HG03575 (cell line): ENCODE results near the gene CPEB3.

ENCODE experiments used
- ATAC-seq: cut with Tn5 transposase; IDR thresholded peaks from one replicate; pipeline ENCODE4 v1.9.1; 2021; ENCODE audit not compliant: unreplicated experiment, insufficient number of reproducible peaks, low FRiP score; ENCODE audit errors: extremely low read depth

Gene CPEB3

DNA sequence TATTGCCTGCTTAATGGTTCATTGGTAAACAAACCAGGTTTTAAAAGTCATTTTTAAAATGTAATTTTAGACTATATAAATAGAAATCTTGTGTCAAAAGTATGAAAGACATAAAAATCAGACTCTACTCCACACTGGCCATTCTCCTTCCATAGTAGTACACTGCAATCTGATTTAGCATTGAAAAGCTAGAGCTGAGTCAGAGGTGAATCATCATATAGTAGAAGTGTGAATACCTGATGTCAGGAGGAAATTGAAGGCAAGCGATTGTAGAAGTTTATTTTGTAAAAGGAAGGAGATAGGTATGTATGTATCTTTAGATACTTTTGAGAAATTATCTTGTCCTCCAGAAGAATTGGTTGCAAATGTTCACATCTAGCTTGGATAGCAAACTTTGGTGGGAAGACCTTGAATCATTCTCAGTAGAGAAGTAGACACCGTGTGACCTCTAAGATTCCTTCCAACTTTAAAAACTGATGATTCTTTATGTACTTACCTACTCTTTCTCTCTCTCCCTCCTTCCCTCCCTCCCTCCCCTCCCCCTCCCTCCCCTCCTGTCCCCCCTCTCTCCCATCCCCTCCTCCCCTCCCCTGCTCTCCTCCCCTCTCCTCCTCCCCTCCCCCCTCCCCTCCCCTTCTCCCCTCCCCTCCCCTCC, 279.2 kb downstream of the CPEB3 start:
- ATAC-seq, result no peak

DNA sequence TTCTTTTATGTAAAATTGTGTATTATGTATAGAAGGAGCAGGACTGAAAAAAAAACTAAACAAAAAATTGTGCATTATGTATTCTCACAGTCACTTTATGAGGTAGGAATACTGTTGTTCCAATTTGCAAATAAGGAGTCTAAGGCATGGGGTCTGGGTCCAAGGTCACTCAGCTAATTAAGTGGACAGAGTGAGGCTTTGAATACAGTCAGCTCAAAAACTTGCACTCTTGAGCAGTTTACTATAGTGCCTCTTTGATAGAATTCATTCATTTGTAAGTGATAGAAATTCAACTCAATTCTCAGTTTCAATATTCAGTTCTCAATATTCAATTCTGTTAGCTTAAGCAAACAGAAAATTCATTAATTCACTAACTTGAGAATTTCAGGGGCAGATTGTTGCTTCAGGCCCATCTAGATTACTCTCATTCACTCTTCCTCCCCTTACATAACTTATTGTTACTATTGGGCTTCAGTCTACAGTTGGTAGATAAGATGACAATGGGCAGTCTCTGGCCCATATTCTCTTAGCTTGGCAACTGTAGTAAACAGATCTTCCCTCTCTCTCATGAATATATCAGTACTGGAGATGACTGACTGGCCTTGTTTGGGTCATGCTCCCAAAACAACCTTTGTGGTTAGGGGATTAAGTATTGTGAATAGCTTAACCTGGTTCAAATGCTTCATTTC, 280.7 kb downstream of the CPEB3 start:
- ATAC-seq, result no peak

DNA sequence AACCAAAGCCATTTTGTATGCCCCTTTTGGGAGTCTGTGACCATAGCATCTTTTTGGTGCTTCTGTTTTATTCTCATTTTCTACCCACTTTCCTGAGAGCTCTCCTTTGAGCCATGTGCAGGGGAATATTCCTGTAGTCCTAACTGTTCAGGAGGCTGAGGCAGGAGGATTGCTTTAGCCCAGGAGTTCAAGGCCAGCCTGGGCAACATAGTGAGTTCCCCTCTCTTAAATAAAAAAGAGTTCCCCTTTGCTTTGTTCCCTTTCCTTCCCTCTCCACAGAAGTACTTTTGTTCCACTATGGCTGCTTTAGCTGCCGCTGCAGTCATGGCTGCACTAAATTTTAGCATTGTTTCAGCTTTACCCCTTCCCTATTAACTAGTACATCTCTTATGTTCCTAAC, 281.4 kb downstream of the CPEB3 start:
- no peak for ATAC-seq

DNA sequence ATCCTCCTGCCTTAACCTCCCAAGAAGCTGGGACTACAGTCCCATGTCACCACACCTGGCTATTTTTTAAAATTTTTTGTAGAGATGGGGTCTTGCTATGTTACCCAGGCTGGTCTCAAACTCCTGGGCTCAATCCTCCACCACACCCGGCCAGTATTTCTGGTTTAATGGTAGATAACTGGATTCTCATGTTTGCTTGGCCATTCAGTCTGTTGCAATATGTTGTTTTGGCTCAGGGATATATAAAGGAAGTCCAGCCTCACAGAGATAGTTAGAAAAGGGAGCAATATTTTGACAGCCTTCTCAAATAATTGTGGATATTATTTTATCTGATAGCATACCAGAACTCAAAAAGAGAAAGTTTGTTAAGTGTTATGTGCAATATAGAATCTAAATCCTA, 284.9 kb downstream of the CPEB3 start:
- no peak for ATAC-seq

DNA sequence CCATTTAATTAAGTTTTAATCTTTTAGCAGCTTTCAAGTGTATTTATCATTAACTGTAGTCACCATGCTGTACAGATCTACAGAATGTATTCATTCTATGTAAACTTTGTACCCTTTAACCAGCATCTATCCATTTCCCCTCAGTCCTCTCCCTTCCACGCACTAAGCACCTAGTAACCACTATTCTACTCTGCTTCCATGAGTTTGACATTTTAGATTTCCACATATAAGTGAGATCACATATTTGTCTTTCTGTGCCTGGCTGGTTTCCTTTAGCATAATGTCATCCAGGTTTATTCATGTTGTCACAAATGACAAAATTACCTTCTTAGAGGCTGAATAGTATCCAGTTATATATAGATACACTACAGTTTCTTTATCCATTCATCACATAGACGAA, 287.6 kb downstream of the CPEB3 start:
- ATAC-seq, result no peak

DNA sequence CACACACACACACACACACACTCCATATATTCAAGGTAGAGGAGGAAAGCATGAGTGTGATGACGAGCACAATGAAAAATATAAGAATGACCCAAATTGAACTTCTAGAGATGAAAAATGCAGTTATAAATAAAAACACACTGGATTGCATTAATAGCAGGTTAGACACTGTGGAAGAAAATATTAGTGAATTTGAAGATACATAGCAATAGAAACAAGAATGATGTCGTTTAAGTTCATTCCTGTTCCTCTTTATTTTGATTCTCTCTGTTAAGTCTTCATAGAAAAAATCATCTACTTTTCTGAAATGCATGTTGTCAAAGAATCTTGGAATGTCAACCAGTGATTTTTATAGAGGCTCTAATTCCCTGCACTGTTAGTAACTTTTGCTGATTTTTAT, 288.9 kb downstream of the CPEB3 start:
- ATAC-seq, result no peak

DNA sequence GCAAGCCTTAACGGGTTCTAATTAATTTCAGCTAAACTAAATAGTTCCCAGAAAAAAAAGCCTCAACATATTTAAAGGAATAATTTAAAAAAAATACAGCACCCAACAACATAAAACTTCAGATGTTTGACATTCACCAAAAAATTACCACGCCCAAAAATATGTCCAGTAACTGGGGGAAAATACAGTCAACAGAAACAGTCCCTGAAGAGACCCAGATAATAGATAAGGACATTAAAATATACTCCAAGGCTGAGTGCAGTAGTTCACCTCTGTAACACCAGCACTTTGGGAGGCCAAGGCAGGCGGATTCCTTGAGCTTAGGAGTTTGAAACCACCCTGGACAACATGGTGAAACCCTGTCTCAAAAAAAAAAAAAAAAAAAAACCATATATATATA, 289.3 kb downstream of the CPEB3 start:
- no peak for ATAC-seq
